ENCODE results near the gene CHTF18.

GRCh38 chr16:772959-773358 is 15.5 kb upstream of the CHTF18 start:
- TF ChIP-seq, protein P1, sequence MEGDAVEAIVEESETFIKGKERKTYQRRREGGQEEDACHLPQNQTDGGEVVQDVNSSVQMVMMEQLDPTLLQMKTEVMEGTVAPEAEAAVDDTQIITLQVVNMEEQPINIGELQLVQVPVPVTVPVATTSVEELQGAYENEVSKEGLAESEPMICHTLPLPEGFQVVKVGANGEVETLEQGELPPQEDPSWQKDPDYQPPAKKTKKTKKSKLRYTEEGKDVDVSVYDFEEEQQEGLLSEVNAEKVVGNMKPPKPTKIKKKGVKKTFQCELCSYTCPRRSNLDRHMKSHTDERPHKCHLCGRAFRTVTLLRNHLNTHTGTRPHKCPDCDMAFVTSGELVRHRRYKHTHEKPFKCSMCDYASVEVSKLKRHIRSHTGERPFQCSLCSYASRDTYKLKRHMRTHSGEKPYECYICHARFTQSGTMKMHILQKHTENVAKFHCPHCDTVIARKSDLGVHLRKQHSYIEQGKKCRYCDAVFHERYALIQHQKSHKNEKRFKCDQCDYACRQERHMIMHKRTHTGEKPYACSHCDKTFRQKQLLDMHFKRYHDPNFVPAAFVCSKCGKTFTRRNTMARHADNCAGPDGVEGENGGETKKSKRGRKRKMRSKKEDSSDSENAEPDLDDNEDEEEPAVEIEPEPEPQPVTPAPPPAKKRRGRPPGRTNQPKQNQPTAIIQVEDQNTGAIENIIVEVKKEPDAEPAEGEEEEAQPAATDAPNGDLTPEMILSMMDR (conservative IDR thresholded peaks at IDR 0.05; ENCODE audit: low read length) = no peak
- TF ChIP-seq EZH2phosphoT487 (IDR thresholded peaks at IDR 0.05; ENCODE audit: borderline replicate concordance) = no peak

Data from Loucy (cell line).